ENCODE data around the gene UBQLN2.

DNA sequence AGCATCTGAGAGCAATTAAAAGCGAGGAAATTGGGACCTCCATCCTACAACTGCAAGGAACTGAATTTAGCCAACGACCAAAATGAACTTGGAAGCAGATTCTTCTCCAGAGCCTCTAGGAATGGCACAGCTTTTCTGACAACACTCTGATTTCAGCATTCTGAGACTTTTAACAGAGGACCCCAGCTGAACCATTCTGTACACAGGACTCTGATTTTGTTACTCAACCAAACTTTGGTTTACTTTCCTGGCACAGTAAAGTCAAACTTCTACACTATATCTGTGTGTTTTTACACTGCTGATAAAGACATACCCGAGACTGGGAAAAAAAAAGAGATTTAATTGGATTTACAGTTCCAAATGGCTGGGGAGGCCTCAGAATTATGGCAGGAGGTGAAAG lies 37.6 kb downstream of the UBQLN2 start:
- TF ChIP-seq CTCF (IDR thresholded peaks at IDR 0.05) (no peak), POLR2A (IDR thresholded peaks at IDR 0.05) (no peak)
